HG02571 (cell line): ENCODE results near the gene CFAP97D2.
"Not testable (repeated sequence)": the region's sequence is repeated elsewhere in the genome, so short reads cannot be mapped to it uniquely, and the experiment has no call there.

Experiments
- ATAC-seq: cut with Tn5 transposase; IDR thresholded peaks from one replicate; pipeline ENCODE4 v1.9.1; 2021; ENCODE audit warnings: mild to moderate bottlenecking, moderate library complexity; ENCODE audit not compliant: unreplicated experiment

Gene CFAP97D2

DNA sequence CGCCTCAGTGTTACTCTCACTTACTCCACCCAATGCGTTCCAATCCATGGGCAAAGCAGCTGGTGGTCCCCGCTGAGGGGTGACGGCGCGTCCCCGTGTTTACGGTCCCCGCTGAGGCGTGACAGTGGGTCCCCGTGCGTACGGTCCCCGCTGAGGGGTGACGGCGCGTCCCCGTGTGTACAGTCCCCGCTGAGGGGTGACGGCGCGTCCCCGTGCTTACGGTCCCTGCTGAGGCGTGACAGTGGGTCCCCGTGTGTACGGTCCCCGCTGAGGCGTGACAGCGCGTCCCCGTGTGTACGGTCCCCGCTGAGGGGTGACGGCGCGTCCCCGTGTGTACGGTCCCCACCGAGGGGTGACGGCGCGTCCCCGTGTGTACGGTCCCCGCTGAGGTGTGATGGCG lies 19.5 kb downstream of the CFAP97D2 start:
- ATAC-seq: no peak

DNA sequence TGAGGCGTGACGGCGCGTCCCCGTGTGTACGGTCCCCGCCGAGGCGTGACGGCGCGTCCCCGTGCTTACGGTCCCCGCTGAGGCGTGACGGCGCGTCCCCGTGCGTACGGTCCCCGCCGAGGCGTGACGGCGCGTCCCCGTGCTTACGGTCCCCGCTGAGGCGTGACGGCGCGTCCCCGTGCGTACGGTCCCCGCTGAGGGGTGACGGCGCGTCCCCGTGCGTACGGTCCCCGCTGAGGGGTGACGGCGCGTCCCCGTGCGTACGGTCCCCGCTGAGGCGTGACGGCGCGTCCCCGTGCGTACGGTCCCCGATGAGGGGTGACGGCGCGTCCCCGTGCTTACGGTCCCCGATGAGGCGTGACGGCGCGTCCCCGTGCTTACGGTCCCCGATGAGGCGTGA lies 20.5 kb downstream of the CFAP97D2 start:
- not testable (repeated sequence) for ATAC-seq

DNA sequence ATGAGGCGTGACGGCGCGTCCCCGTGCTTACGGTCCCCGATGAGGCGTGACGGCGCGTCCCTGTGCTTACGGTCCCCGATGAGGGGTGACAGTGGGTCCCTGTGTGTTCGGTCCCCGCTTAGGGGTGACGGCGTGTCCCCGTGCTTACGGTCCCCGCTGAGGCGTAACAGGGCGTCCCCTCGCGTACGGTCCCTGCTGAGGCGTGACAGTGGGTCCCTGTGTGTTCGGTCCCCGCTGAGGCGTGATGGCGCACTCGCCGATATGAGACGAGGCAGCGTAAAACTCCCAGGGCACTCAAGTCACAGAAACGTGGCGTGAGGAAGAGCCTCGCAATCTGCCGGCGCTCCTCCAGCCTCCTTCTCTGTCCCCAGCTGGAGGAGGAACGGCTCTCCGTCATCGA lies 20.9 kb downstream of the CFAP97D2 start:
- no peak for ATAC-seq

DNA sequence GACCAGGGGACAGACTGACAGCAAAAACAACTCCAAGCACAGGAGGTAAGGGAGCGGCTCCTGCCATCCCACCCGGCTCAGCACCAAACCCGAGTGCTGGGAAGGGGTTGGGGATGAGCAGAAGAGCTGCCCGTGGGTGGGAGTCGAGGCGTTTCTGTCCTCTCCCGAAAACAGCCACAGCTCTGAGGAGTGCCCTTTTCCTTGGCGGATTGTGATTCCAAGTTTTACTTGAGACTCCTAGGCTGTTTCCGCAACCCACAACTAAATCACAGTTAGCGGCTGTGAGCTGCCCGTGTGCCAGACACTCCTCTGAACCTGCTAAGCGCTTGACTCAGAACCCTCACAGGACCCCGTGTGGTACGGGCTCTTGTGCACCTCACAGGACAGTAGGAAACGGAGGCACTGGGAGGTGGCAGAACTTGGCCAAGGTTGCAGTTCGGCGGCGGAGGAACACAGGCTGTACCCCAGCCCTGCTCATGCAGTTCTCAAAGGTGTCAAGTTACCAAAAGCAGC lies 21.4 kb downstream of the CFAP97D2 start:
- no peak for ATAC-seq

DNA sequence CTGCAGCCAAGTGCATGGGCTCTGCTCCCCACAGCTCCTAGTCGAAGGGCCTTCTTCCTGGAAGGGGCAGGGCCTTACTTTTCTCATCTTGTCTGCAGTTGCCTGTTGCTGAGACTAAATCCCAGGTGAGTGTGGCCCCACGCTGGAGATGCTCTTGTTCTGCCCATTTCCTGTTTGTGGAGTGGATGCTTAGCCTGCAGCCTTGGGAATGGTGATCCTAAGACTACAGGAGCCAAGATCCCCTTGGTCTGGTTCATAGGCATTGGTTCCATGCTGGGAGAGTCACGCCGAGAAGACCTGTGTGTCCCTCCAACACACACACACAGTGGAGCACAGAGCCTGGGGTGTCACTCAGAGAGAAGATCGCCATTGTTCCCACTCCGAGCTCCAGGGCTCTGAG lies 23.5 kb downstream of the CFAP97D2 start:
- ATAC-seq: no peak

DNA sequence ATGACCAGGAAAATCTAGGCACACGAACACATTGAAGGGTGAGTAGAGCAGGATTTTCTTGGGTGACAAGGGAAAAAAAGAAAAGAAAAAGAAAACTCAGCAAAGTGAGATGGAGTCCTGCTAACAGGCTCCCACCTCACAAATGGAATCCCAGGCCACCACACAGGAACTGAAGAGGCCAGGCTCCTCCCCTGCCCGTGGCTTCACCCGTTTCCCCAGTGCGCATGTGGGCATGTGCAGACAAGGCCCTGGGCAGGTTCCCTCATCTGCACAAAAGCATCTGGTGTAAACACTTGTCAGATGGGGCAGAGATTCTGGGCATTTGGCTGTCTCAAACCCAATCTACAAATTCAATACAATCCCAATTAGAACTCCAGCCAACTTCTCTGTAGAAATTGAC lies 24.5 kb downstream of the CFAP97D2 start:
- ATAC-seq: no peak

DNA sequence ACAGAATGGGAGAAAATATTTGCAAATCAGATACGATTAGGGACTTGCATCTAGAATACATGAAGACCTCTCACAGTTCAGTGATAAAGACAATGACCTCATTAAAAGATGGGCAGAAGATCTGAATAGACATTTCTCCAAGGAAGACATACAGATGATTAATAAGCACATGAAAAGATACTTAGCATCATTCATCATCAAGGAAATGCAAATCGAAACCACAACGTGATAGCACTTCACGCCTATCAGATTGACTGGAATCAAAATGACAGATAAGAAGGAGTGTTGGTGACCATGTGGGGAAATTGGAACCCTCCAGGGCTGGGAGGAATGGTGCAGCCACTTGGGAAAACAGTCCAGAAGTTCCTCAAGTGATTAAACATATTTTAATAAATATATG lies 25.8 kb downstream of the CFAP97D2 start:
- no peak for ATAC-seq

DNA sequence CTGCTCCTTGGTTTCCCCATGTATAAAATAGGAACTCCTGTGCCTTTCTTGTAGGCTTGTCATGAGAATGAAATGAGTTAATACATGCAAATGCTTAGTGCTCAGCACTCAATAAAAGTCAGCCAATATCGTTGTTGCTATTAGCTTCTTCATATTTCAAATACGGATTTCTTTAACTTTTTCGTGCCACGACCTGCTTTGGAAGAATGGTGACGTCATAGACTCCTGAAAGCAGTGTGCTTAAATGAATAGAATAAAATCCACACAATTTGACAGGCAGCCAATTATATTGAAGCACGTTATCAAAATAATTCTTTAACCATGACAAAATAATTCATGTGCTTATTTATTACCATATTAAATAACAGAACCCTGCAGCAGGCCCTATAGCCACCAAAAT lies 29.1 kb downstream of the CFAP97D2 start:
- no peak for ATAC-seq

DNA sequence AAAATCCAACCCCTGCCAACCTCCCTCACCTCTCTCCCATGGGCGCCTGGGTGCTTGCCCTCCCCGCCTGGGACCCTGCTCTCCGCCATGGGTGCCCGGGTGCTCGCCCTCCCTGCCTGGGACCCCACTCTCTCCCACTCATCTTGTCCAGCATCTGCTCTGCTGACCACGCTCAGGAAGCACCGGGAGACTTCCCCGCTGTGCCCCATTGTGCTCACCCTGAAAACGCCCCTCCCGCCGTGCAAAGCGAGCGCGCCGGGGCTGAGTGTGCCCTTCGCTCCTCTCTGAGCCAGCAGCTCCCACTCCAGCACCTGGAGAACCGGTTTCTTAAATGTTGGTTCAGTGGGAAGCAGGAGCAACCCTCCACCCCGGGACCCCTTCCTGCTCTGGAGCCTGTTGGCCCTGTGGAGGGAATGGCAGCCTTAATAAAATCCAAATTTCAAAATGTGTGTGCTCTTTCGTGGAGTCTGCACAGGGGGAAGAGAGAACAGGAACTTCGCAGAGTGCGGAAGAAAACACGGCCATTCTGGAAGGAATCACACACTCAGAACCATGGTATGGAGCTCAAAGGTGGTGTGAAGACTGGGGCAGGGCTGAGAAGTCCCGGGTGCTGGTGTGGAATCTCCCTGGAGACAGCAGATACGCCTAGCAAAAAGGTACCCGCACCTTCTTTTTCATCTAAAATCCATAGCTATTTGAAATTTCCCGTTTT lies 32.5 kb downstream of the CFAP97D2 start:
- ATAC-seq: no peak

DNA sequence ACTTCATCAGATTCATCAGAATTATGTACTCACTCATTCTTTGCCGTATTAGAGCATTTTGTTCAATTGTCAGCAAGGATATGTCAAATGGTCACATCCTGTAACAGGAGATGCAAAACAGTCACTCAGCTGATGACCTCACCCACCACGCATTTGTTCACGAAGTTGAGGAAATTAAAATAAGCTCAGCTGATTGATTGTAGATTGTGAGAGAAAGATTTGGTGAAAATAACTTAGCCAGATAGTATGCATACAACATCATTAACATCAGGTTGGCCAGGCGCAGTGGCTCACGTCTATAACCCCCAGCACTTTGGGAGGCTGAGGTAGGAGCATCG lies 33.1 kb downstream of the CFAP97D2 start:
- ATAC-seq: no peak

DNA sequence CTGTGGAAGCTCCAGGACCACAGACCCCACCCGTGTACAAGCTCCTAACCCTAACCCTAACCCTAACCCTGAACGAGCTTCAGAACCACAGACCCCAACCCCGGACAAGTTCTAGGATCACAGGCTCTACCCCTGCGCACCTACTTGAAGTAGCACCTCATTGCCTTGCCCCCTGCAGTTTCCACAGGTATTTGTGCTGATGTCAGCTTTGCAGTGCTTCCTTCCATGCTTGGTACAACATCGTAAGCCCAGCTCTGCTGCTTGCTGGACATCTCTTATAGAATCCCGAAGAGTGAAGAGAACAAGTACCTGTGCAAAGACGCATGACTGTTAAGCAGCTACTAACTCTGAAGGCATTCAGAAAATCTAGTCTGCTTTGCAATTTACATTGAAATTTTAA lies 34.9 kb downstream of the CFAP97D2 start:
- no peak for ATAC-seq

DNA sequence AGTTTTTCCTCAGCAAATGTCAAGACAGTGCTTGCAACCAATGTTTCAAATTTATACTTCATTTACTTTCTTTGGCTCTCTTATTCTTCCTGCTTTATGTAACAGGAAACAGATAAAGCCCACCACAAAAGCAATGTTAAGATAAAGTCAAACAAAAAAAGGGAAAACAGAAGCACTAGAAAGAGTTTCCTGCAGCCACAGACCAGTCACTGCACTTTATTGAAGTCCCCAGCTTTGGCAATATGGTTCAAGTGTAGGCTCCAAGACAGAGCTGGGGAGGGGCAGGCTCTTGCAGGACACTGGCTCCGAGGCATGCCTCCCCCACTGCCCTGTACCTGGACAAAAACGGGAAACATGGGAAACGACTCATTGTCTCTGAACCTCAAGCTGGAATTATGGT lies 40.3 kb downstream of the CFAP97D2 start:
- no peak for ATAC-seq

DNA sequence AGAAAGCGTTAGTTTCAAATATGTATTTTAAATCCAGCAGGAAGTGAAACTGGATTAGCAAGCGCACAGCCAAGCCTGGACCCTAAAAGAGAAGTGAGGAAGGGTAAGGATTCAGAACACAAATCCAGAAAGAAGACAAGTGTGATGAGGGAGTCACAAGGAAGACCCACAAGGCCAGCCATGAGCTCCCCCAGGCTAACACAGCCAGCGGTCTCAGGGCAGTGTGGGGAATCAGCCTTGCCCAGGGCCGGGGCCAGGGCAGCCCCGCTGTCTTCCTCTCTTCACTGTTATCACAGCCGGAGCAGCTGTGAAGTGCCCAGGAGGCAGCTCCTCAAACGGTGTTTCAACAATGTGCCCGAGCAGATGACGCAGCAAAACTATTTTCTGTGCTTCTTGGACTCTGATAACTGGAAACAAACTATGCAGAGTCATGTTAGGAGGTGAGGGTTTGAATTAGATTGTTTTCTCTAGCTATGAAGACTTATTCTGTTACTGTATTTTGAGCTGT lies 43.5 kb downstream of the CFAP97D2 start:
- ATAC-seq: no peak

DNA sequence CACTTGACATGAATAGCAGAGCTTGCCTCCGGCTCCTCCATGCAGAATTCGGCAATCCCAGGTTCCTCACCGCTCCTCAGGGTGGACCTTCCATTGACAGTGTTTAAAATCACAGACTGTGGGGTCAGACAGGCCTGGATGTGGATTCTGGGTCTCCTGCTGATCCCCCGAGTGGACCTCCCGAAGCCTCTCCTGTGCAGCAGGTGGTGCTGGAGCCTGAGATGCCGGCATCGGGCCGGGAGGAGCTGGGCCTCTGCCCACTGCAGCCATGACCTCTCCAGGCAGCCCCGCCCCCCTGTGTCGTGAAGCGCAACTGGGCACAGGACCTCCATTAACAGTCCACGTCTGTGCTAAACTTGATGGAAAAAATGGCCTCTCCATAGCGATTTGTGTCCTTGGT lies 45.1 kb downstream of the CFAP97D2 start:
- ATAC-seq: no peak

DNA sequence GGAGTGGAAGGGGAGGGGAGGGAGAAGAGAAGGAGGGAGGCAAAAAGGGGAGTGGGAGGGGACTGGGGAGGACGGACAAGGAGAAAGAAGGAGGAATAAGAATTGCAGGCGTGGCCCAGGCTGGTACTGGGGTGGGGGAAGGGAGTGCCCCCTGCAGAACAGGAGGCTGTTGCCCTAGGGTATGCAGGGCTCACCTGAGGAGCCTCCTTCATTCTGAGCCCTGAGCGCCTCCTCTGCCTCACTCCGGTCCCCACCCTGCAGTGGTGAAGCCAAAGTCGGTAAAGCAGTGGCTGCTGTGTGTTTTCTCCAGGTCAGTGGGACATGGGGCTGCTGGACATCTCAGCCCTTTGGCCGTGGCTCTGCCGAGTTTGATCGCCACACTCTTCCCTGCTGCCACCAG lies 46.6 kb downstream of the CFAP97D2 start:
- no peak for ATAC-seq

DNA sequence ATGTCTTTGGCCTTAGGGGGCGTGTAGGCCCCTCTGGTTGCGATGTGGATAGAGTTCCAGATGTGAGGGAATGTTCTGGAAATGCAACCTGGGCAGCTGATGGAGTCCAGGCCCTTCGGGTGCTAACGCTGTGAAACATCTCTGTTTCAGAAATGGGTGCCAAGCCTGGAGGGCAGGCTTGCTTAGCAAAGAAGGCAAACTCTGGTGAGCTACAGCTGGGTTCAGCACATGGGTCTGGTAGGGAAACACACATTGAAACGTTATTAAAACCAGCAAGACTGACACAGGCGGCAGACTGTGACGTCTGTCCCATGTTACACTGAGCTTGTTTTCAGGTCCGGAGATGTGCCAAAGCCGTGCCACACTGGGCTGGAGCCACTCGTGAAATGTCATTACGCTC lies 47.0 kb downstream of the CFAP97D2 start:
- peak; percentile 18 for ATAC-seq

DNA sequence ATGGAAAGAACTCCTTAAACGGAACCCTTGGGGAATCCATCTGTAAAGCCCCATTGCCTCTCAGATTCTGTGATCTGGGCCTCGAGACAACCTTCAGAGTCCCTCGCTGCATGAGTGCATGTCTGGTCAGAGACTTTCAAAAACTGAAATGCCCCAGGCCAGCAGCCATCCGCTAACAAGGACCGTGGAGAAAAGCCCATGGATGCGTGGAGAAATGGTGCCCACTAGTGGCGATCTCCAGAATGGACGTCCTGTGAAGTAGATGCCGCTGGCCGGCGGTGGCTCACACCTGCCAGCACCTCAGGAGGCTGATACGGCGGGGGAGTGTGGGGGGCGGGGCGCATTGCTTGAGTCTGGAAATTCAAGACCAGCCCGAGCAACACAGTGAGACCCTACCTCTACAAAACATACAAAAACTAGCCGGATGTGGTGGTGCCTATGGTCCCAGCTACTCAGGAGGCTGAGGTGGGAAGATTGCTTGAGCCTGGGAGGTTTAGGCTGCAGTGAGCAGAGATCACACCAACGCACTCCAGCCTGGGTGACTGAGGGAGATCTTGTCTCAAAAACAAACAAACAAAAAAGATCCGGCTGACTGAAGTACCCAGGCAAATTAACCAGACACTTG lies 47.8 kb downstream of the CFAP97D2 start:
- peak; percentile 64 for ATAC-seq

DNA sequence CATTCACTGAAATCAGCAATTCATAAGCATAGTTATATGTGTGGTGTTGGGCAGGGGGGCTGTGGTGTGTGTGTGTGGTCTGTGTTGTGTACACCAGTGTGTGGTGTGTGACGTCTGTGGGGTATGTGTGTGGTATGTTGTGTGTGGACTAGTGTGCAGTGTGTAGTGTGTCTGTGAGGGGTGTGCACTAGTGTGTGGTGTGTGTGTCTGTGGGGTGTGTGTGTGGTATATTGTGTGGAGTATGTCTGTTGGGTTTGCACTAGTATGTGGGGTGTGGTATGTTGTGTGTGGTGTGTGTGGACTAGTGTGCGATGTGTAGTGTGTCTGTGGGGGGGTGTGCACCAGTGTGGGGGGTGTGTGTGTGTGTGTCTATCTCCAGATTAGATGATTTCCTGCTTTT lies 48.5 kb downstream of the CFAP97D2 start:
- ATAC-seq: no peak

DNA sequence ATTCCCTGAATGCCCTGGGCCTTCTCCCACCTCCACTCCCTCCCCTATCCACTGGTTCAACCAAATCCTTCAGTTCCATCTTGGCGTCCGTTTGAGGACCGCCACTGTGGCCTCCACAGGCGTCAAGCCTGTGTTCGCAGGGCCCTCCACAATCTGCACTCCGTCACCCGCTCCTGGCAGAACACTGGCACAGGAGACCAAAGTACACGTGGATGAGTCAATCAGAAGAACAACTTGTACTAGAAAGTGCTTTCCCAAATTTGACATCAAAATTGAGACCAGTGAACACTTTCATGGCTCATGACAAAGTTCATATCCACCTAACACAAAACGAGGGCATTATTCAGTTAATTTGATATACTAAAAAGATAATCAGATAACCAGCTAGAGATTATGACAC lies 49.1 kb downstream of the CFAP97D2 start:
- no peak for ATAC-seq

DNA sequence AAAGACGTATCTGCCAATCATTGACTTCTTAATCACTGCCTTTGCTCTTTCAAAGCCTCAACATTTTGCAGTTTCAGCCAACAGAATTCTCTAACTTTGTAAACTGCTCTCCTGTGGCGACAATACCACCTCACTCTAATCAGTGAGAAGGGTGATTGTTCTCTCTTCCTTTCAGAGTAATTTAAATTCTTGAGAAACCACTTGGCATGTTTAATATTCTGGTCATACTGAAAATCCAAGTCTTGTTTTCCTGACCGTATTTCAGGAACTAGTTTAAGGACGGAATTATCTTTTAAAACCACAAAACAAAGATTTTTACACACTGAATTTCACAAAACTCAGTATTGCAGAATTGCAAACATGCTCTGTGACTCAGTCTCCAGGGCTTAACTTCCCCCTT lies 50.4 kb downstream of the CFAP97D2 start:
- no peak for ATAC-seq

DNA sequence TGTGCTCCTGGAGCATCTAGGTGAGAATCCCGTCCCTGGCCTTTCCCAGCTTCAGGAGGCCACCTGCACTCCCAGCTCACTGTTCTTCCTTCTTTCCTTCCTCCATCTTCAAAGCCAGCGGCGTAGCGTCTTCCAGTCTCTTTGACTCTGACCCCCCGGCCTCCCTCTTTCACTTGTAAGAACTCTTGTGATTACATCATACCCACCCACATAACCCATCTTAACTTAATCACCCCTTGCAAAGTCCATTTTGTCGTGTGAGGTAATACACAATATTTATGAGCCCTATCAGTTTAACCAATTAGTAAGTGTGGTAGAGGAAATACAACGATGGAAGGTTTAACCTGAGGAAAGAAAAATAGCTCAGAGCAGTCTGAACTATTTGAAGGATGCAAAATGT lies 51.1 kb downstream of the CFAP97D2 start:
- no peak for ATAC-seq

DNA sequence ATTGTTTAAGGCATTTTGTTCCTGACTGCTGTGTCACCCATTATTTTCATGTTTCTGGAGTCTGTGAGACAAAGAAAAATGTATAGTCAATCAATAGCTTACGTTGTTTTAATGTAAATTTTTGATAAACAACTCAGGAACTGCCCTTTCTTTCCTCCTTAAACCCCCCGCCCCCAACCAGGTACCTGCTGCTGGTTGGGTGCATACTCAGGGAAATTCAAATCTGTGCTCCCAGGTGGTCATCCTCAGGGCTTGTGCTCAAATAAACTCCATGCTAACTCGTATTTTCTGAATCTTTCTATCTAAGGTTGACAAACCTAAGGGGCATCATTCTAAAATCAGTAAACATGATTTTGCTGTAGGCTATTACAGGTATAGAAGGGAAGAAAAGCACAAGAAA lies 51.5 kb downstream of the CFAP97D2 start:
- ATAC-seq: no peak

DNA sequence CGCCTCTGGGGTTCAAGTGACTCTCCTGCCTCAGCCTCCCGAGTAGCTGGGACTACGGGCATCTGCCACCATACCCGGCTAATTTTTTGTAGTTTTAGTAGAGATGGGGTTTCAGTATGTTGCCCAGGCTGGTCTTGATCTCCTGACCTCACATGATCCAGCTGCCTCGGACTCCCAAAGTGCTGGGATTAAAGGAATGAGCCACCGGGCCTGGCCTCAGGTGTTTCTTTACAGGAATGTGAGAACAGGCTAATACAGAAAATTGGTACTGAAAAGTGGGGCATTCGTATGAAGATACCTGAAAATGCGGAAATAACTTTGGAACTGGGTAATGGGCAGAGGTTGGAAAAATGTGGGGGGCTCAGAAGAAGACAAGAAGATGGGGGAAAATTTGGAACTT lies 52.8 kb downstream of the CFAP97D2 start:
- no peak for ATAC-seq
